GM19023 (cell line): ENCODE data around the gene ZNF91.
"Not testable (repeated sequence)": the region's sequence is repeated elsewhere in the genome, so short reads cannot be mapped to it uniquely, and the experiment has no call there.

Experiments
- ATAC-seq: cut with Tn5 transposase; IDR thresholded peaks from one replicate; pipeline ENCODE4 v1.9.1; 2021; ENCODE audit warnings: mild to moderate bottlenecking, moderate library complexity; ENCODE audit not compliant: unreplicated experiment

ZNF91 gene

GRCh38 chr19:23321403-23321802, 73.9 kb downstream of the ZNF91 start:
- not testable (repeated sequence) for ATAC-seq

GRCh38 chr19:23319571-23319970, 75.7 kb downstream of the ZNF91 start:
- not testable (repeated sequence) for ATAC-seq

- not testable (repeated sequence) for ATAC-seq
Measured at GRCh38 chr19:23318941-23319340, 76.3 kb downstream of the ZNF91 start.

- no peak for ATAC-seq
Measured at GRCh38 chr19:23318143-23318542, 77.1 kb downstream of the ZNF91 start.

GRCh38 chr19:23315286-23315685, 80.0 kb downstream of the ZNF91 start:
- ATAC-seq: no peak

- ATAC-seq: no peak
Measured at GRCh38 chr19:23314505-23315251, 80.6 kb downstream of the ZNF91 start.

GRCh38 chr19:23313196-23313595, 82.1 kb downstream of the ZNF91 start:
- no peak for ATAC-seq

- ATAC-seq: no peak
Measured at GRCh38 chr19:23312515-23312914, 82.8 kb downstream of the ZNF91 start.

- no peak for ATAC-seq
Measured at GRCh38 chr19:23311551-23311950, 83.7 kb downstream of the ZNF91 start.

- no peak for ATAC-seq
Measured at GRCh38 chr19:23310729-23311211, 84.5 kb downstream of the ZNF91 start.

- no peak for ATAC-seq
Measured at GRCh38 chr19:23309926-23310325, 85.3 kb downstream of the ZNF91 start.

- no peak for ATAC-seq
Measured at GRCh38 chr19:23305555-23305954, 89.7 kb downstream of the ZNF91 start.

GRCh38 chr19:23304238-23304637, 91.0 kb downstream of the ZNF91 start:
- ATAC-seq: no peak

GRCh38 chr19:23294141-23294540, 101.1 kb downstream of the ZNF91 start:
- no peak for ATAC-seq

- ATAC-seq: not testable (repeated sequence)
Measured at GRCh38 chr19:23289966-23290365, 105.3 kb downstream of the ZNF91 start.
